Cardiac muscle cell (in vitro differentiated cells and primary cell): ENCODE data around the gene VWA8. TPM values are rescaled to one million over a fixed set of nuclear protein-coding genes. Genes with fewer than 3 reads are reported as not detected.
"Not testable (repeated sequence)": the region's sequence is repeated elsewhere in the genome, so short reads cannot be mapped to it uniquely, and the experiment has no call there.

Experiments
- DNase-seq, 2 donors: peaks; one replicate each; pipeline versions ENCODE4 v3.0.0 to v3.0.0-alpha.2; 2010 to 2017; ENCODE audit warnings: low read depth in 1 of 2, low spot score in 1 of 2
- H3K27ac ChIP-seq: fragments of 200-600 bp; sonication (generic); 2 replicates; pipeline ENCODE4 v1.5.1; 2016
- H3K27me3 ChIP-seq: fragments of 200-600 bp; sonication (generic); 2 replicates; pipeline ENCODE4 v1.6.0; 2016; ENCODE audit warnings: control low read depth
- H3K36me3 ChIP-seq: fragments of 200-600 bp; sonication (generic); 2 replicates; pipeline ENCODE4 v1.5.1; 2016; ENCODE audit warnings: control low read depth
- H3K4me1 ChIP-seq: fragments of 200-600 bp; sonication (generic); 2 replicates; pipeline ENCODE4 v1.8.1; 2017; ENCODE audit warnings: low read depth, mild to moderate bottlenecking, mixed run types
- H3K4me3 ChIP-seq: fragments of 200-600 bp; sonication (generic); 2 replicates; pipeline ENCODE4 v1.5.1; 2016; ENCODE audit warnings: mild to moderate bottlenecking
- H3K9me3 ChIP-seq: fragments of 200-600 bp; sonication (generic); 2 replicates; pipeline ENCODE4 v1.5.1; 2017; ENCODE audit warnings: low read depth, mild to moderate bottlenecking, control low read depth
- polyA plus RNA-seq: library from polyadenylated mRNA; unstranded; fragments of >200 nt; fragmentation: Nextera tagmentation; extraction: Ambion mirVana; gene quantifications from 2 replicates; pipeline ENCODE4 v1.2.1, GENCODE V29; 2016
- total RNA-seq: library from RNA; depleted of rRNA; stranded (reverse); fragments of >200 nt; gene quantifications from 2 replicates; pipeline ENCODE4 v1.2.3, GENCODE V29; 2016
- TF ChIP-seq, protein P1 (sequence below): IDR thresholded peaks from 2 replicates; pipeline ENCODE4 v1.5.1; 2012; ENCODE audit warnings: low read depth, mild to moderate bottlenecking, low read length

Gene VWA8
- total and polyA plus RNA-seq, 2 experiments from 2014 or later: 9.4 to 22.9 TPM

DNA sequence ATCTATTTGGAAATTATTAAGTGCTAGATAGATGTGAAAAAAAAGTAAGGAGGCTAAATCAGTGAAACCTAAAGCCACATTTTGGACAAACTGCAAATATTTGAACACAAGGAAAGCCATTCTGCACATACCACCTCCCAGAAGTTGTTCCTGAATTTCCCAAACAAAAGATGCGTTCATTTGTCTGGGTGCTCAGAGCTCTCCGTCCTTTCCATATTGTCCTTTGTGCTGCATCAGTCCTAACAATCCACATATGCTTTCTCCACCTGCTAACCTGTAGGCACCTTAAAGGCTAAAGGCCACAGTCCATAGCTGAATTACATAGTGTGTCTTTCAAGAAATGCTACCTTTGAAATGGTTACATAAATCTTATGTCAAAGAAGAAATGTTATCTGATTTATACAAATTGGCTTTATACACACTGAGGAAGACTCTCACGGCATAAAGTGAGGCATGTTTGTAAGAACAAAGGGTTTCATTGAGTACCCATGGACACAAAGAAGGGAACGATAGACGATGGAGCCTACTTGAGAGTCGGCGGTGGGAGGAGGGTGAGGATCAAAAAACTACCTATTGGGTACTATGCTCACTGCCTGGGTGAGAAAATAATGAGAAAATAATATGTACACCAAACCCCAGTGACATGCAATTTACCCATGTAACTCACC lies 321.5 kb downstream of the VWA8 start:
- H3K4me1 ChIP-seq: no peaks in the 10 kb centered on the region
- H3K27me3 ChIP-seq: no peaks in the 10 kb centered on the region
- TF ChIP-seq, protein P1, sequence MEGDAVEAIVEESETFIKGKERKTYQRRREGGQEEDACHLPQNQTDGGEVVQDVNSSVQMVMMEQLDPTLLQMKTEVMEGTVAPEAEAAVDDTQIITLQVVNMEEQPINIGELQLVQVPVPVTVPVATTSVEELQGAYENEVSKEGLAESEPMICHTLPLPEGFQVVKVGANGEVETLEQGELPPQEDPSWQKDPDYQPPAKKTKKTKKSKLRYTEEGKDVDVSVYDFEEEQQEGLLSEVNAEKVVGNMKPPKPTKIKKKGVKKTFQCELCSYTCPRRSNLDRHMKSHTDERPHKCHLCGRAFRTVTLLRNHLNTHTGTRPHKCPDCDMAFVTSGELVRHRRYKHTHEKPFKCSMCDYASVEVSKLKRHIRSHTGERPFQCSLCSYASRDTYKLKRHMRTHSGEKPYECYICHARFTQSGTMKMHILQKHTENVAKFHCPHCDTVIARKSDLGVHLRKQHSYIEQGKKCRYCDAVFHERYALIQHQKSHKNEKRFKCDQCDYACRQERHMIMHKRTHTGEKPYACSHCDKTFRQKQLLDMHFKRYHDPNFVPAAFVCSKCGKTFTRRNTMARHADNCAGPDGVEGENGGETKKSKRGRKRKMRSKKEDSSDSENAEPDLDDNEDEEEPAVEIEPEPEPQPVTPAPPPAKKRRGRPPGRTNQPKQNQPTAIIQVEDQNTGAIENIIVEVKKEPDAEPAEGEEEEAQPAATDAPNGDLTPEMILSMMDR: no peak
- no peak for DNase-seq
- H3K9me3 ChIP-seq: no peaks in the 10 kb centered on the region
- H3K36me3 ChIP-seq: no peaks in the 10 kb centered on the region
- H3K27ac ChIP-seq: no peak overlapping the region
- no peak overlapping the region for H3K4me3 ChIP-seq

- no peak for DNase-seq
- TF ChIP-seq, protein P1: no peak
- H3K9me3 ChIP-seq: no peaks in the 10 kb centered on the region
Measured at GRCh38 chr13:41637586-41637985, 323.3 kb downstream of the VWA8 start.

GRCh38 chr13:41637032-41637431 lies 323.9 kb downstream of the VWA8 start:
- not testable (repeated sequence) for H3K9me3 ChIP-seq, DNase-seq, H3K27me3 ChIP-seq, H3K36me3 ChIP-seq, H3K27ac ChIP-seq, H3K4me1 ChIP-seq, H3K4me3 ChIP-seq

More at GRCh38 chr13:41637586-41637985, 323.3 kb downstream of the VWA8 start:
- Histone ChIP-seq H3K4me1 (no peaks in the 10 kb centered on the region), H3K36me3 (no peaks in the 10 kb centered on the region), H3K4me3 (no peak overlapping the region), H3K27me3 (no peaks in the 10 kb centered on the region), H3K27ac (no peak overlapping the region)

GRCh38 chr13:41636590-41636989 lies 324.3 kb downstream of the VWA8 start:
- not testable (repeated sequence) for H3K27ac ChIP-seq, H3K27me3 ChIP-seq, DNase-seq, H3K9me3 ChIP-seq, H3K4me3 ChIP-seq, H3K36me3 ChIP-seq, H3K4me1 ChIP-seq

GRCh38 chr13:41634407-41634806 lies 326.5 kb downstream of the VWA8 start:
- Histone ChIP-seq H3K9me3 (no peaks in the 10 kb centered on the region), H3K36me3 (no peaks in the 10 kb centered on the region), H3K4me3 (no peak overlapping the region), H3K4me1 (no peaks in the 10 kb centered on the region), H3K27ac (no peak overlapping the region), H3K27me3 (no peaks in the 10 kb centered on the region)
- no peak for DNase-seq
- TF ChIP-seq, protein P1: no peak

DNA sequence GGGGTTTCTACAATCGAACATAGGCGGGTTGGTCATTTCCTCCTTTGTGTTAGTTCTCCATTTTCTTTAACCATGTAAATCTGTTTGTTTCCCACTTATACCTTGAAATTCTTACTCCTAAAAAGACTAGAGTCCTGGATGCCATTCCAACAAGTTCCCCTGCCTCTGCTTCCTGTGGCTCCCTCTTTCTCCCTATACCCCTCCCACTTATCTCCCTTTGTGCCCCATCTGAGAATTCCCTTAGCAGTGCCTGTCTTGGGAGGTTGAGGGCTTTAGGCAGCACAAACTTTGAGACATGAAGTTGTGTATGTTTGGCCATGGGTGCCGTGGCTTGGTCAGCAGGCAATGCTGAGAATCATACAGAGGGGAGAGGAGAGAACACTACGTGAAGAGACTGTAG lies 327.1 kb downstream of the VWA8 start:
- TF ChIP-seq, protein P1: no peak
- no peaks in the 10 kb centered on the region for H3K27me3 ChIP-seq
- H3K27ac ChIP-seq: no peak overlapping the region
- no peak overlapping the region for H3K4me3 ChIP-seq
- no peaks in the 10 kb centered on the region for H3K4me1 ChIP-seq
- DNase-seq: no peak
- H3K36me3 ChIP-seq: no peaks in the 10 kb centered on the region
- no peaks in the 10 kb centered on the region for H3K9me3 ChIP-seq
